ENCODE results near the gene AQR. TPM values are rescaled to one million over a fixed set of nuclear protein-coding genes. Genes with fewer than 3 reads are reported as not detected.

AQR gene
- total RNA-seq, 1 experiment from 2014 or later, result 30.7 TPM

DNA sequence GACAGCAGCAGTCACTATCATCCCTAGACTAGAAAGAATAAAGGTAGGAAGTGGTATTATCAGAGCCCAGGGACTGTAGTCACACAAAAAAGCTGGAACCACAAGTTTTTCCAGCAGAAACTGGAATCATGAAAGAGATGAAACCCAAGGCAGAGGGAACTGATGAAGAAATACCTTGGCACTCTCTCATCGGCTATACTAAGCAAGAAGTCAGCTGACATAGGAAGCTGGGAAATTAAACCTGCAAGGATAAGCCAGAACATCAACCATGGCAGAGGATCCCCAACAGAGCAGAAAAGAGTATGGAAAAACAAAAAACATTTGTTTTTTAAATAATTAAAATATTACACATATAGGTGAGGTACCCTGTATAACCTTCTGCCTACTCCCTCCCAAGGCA, 86.5 kb downstream of the AQR start:
- DNase-seq (ENCODE audit: low read depth, low spot score) (no peak), ATAC-seq (no peak)
- no peaks in the 10 kb centered on the region for H3K79me2 ChIP-seq (ENCODE audit: insufficient read depth, low read length)
- H3K9me3 ChIP-seq (ENCODE audit: control insufficient read depth in 1 of 2, insufficient read depth in 1 of 2, low read depth in 1 of 2, low read length in 2 of 2), result no peaks in the 10 kb centered on the region
- TF ChIP-seq CBX3 (IDR thresholded peaks at IDR 0.05; ENCODE audit: low read depth) (no peak), CTCF (IDR thresholded peaks at IDR 0.05 in 2 of 3, conservative IDR thresholded peaks at IDR 0.05 in 1 of 3; ENCODE audit: borderline replicate concordance in 1 of 3, insufficient read depth in 1 of 3, low read depth in 2 of 3, low read length in 2 of 3) (no peak), YY1 (IDR thresholded peaks at IDR 0.05; ENCODE audit: extremely low read depth, insufficient replicate concordance, low read depth, low read length) (no peak), CEBPB (IDR thresholded peaks at IDR 0.05; ENCODE audit: low read depth) (no peak), ATF3 (IDR thresholded peaks at IDR 0.05) (no peak), SP1 (IDR thresholded peaks at IDR 0.05; ENCODE audit: low read depth) (no peak)
- H3K4me1 ChIP-seq (ENCODE audit: control insufficient read depth in 1 of 2, insufficient read depth in 2 of 2, low read length in 2 of 2), result no peaks in the 10 kb centered on the region
- no peaks in the 10 kb centered on the region for H4K20me1 ChIP-seq (ENCODE audit: insufficient read depth)
- H3K4me3 ChIP-seq (replicated peaks in 1 of 2; ENCODE audit: low read depth in 1 of 2, low read length in 2 of 2), result no peak overlapping the region
- H3K9me2 ChIP-seq (ENCODE audit: insufficient read depth), result no peaks in the 10 kb centered on the region
- H3K27ac ChIP-seq (ENCODE audit: low read depth, low read length), result no peak overlapping the region
- BruUV-seq (replicated peaks), result no TSS peak
- no peak overlapping the region for H3K4me2 ChIP-seq (ENCODE audit: low read length)
- H3K36me3 ChIP-seq (ENCODE audit: control insufficient read depth in 1 of 2, insufficient read depth in 2 of 2, low read length in 2 of 2), result peaks cover 15 to 16% of the 10 kb centered on the region in 2 experiments
- ChIA-PET RAD21 (ENCODE audit: low non-redundant PET in 1 of 2, low total read pairs in 2 of 2, uncharacterized antibody in 2 of 2, unreplicated experiment in 2 of 2) (no interaction called here), CTCF (no interaction called here), POLR2A (interaction anchor here (0.6 kb wide), 1 partner anchor 136 kb away, joined by 3 read pairs; no protein-coding TSS in a partner anchor)
- intact Hi-C loops (cut with micrococcal nuclease), result no loop called here
- H3K9ac ChIP-seq (ENCODE audit: low read length), result no peak overlapping the region
- no peaks in the 10 kb centered on the region for H3K27me3 ChIP-seq (ENCODE audit: insufficient read depth, low read length)
- H2AFZ ChIP-seq (ENCODE audit: low read depth, low read length, poor library complexity, severe bottlenecking), result no peak overlapping the region

- Histone ChIP-seq H3K9me3 (ENCODE audit: control insufficient read depth in 1 of 2, insufficient read depth in 1 of 2, low read depth in 1 of 2, low read length in 2 of 2) (no peaks in the 10 kb centered on the region), H3K27me3 (ENCODE audit: insufficient read depth, low read length) (no peaks in the 10 kb centered on the region), H3K4me2 (ENCODE audit: low read length) (no peak overlapping the region), H3K27ac (ENCODE audit: low read depth, low read length) (no peak overlapping the region), H3K36me3 (ENCODE audit: control insufficient read depth in 1 of 2, insufficient read depth in 2 of 2, low read length in 2 of 2) (peaks cover 17% of the 10 kb centered on the region in 2 experiments), H3K9ac (ENCODE audit: low read length) (no peak overlapping the region), H3K4me1 (ENCODE audit: control insufficient read depth in 1 of 2, insufficient read depth in 2 of 2, low read length in 2 of 2) (no peaks in the 10 kb centered on the region), H3K9me2 (ENCODE audit: insufficient read depth) (no peaks in the 10 kb centered on the region), H3K4me3 (replicated peaks in 1 of 2; ENCODE audit: low read depth in 1 of 2, low read length in 2 of 2) (no peak overlapping the region), H3K79me2 (ENCODE audit: insufficient read depth, low read length) (no peaks in the 10 kb centered on the region), H4K20me1 (ENCODE audit: insufficient read depth) (no peaks in the 10 kb centered on the region), H2AFZ (ENCODE audit: low read depth, low read length, poor library complexity, severe bottlenecking) (no peak overlapping the region)
- CTCF ChIA-PET, result no interaction called here
- RAD21 ChIA-PET (ENCODE audit: low non-redundant PET in 1 of 2, low total read pairs in 2 of 2, uncharacterized antibody in 2 of 2, unreplicated experiment in 2 of 2), result no interaction called here
- BruUV-seq (replicated peaks), result no TSS peak
- POLR2A ChIA-PET, result no interaction called here
- ATAC-seq, result no peak
- DNase-seq (ENCODE audit: low read depth, low spot score), result no peak
- intact Hi-C loops (cut with micrococcal nuclease), result no loop called here
- no peak for TF ChIP-seq CBX3 (IDR thresholded peaks at IDR 0.05; ENCODE audit: low read depth)
- TF ChIP-seq, protein P1, sequence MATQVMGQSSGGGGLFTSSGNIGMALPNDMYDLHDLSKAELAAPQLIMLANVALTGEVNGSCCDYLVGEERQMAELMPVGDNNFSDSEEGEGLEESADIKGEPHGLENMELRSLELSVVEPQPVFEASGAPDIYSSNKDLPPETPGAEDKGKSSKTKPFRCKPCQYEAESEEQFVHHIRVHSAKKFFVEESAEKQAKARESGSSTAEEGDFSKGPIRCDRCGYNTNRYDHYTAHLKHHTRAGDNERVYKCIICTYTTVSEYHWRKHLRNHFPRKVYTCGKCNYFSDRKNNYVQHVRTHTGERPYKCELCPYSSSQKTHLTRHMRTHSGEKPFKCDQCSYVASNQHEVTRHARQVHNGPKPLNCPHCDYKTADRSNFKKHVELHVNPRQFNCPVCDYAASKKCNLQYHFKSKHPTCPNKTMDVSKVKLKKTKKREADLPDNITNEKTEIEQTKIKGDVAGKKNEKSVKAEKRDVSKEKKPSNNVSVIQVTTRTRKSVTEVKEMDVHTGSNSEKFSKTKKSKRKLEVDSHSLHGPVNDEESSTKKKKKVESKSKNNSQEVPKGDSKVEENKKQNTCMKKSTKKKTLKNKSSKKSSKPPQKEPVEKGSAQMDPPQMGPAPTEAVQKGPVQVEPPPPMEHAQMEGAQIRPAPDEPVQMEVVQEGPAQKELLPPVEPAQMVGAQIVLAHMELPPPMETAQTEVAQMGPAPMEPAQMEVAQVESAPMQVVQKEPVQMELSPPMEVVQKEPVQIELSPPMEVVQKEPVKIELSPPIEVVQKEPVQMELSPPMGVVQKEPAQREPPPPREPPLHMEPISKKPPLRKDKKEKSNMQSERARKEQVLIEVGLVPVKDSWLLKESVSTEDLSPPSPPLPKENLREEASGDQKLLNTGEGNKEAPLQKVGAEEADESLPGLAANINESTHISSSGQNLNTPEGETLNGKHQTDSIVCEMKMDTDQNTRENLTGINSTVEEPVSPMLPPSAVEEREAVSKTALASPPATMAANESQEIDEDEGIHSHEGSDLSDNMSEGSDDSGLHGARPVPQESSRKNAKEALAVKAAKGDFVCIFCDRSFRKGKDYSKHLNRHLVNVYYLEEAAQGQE (IDR thresholded peaks at IDR 0.05; ENCODE audit: low read depth), result no peak
- TF ChIP-seq ZFX (IDR thresholded peaks at IDR 0.05), result no peak
- TF ChIP-seq, protein P2, sequence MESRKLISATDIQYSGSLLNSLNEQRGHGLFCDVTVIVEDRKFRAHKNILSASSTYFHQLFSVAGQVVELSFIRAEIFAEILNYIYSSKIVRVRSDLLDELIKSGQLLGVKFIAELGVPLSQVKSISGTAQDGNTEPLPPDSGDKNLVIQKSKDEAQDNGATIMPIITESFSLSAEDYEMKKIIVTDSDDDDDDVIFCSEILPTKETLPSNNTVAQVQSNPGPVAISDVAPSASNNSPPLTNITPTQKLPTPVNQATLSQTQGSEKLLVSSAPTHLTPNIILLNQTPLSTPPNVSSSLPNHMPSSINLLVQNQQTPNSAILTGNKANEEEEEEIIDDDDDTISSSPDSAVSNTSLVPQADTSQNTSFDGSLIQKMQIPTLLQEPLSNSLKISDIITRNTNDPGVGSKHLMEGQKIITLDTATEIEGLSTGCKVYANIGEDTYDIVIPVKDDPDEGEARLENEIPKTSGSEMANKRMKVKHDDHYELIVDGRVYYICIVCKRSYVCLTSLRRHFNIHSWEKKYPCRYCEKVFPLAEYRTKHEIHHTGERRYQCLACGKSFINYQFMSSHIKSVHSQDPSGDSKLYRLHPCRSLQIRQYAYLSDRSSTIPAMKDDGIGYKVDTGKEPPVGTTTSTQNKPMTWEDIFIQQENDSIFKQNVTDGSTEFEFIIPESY (IDR thresholded peaks at IDR 0.05; ENCODE audit: extremely low read depth, insufficient replicate concordance, low read length), result no peak
- no peak for TF ChIP-seq EGR1 (IDR thresholded peaks at IDR 0.05; ENCODE audit: low read depth)
- TF ChIP-seq SP1 (IDR thresholded peaks at IDR 0.05; ENCODE audit: low read depth), result no peak
- no peak for TF ChIP-seq ATF3 (IDR thresholded peaks at IDR 0.05)
- TF ChIP-seq CEBPB (IDR thresholded peaks at IDR 0.05; ENCODE audit: low read depth), result no peak
- no peak for TF ChIP-seq EZH2phosphoT487 (IDR thresholded peaks at IDR 0.05; ENCODE audit: borderline replicate concordance)
Observed at GRCh38 chr15:34879107-34879506, 90.4 kb downstream of the AQR start.
